Right ventricle myocardium superior (tissue), 1 donor: Measurements from ENCODE around the gene GPR87. TPM values are rescaled to one million over a fixed set of nuclear protein-coding genes. Genes with fewer than 3 reads are reported as not detected.

Source experiments
- ATAC-seq: fragments of 200-7000 bp; cut with Tn5 transposase; one replicate; pipeline ENCODE4 v1.9.1; 2020; ENCODE audit warnings: mild to moderate bottlenecking; ENCODE audit not compliant: poor library complexity
- DNase-seq: peaks from one replicate; pipeline ENCODE4 v3.0.0-alpha.2; 2020
- intact Hi-C: fragments of 100-400 bp; cut with DNase I; formaldehyde crosslinking; loops from one replicate; pipeline ENCODE4 v1.11.2; 2022
- total RNA-seq: library from RNA; stranded (reverse); fragmentation: NEBNext Ultra II Directional; extraction: Animal tissue kit (Norgen Biotek cat#: 25700); gene quantifications from one replicate; pipeline ENCODE4 v1.2.1, GENCODE V29; 2021
- donor health status: DM: no; HTN: yes; CAD: no; lungs with severe emphysema.

GPR87 gene
- total RNA-seq, 1 donor from 2014 or later: not detected

DNA sequence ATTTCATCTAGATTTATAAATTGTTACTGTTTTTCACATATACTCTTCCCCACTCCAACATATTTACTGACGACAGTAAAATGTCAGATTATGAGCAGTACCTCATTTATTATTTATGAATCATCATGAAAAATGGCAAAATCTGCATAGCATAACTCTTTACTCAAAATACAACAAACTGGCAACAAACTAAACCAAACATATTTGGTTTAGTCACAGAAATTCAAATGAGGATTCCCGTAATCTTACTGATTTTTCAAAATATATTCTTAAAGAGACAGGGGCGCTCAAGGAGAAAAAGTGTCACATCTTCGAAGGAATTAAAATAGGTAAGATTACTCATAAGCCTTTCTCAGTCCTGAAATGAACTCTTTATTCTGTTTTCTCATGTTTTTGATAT lies 3.0 kb upstream of the GPR87 start:
- DNase-seq: no peak
- ATAC-seq: no peak
- intact Hi-C loops: no loop called here

DNA sequence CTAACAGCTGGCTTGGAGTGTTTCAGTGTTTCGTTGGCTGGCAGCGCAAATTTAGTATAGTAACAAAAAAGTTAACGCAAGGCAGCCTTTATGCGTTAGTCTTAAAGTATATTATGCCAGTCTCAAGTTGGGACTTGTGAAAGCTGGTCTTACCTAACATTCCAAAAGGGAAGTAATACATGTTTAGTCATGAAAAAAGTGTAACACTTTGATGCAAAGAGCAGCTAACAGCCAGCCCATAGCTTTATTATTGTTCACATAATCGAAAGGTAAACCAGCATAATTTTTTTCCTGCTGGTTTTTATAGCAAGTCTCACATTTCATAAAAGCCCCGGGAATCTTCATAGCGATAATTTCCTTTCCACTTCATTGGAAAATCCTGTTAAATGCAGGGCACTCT lies 2.4 kb upstream of the GPR87 start:
- ATAC-seq (no peak), DNase-seq (no peak)
- intact Hi-C loops: no loop called here

DNA sequence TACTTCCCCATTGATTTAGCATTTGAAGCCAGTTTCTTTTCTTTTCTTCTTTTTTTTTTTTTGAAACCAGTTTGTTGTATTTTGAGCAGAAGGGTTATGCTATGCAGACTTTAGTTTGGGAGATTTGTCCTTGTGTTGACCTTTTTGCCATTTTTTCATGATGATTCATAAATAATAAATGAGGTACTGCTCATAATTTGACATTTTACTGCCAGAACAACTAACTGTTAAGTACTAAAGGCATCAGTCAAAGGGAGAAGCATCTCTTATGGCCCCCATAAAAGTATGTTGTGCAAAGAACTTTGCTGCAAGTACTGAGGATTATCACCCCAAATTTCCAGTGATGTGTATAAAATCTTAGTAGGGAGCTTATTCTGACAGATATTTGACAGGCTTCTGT lies 1.7 kb upstream of the GPR87 start:
- intact Hi-C loops: no loop called here
- DNase-seq (no peak), ATAC-seq (no peak)

DNA sequence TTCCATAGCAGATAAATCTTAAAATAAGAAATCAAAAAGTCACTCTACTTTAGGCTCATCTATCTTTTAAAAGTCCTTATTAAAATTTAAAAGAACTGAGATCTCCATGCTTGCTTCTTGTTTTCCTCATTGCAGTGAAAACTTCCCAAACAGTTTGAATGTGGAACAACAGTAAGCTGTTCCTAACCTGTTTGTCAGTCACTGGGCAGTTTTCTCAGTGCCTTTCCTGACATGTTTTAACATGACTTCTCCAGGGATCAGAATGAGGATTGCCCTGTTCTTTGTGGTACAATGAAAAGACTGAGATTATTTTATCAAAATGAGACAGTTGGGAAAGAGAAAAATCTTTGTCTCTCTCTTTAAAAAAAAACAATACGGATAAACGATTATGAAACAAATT lies 774 bp downstream of the GPR87 start:
- DNase-seq (no peak), ATAC-seq (no peak)
- intact Hi-C loops: no loop called here

DNA sequence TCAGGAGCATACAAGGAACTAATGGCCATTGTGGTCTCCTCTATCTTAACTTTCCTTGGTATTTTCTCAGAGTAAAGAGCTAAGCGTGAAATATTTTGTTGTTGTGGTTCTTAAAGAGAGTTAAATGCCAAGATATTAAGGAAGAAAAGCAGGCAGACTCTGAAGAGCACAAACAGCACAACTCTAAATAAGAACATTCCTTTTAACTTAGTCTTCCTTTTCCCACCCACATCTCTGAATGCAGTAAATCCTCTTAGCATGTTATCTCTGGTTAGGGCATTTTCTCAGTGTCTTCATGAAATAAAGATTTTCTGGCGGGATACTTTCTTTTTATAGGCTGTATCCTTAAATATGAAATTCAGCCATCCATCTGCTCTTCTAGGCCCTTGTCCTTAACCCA lies 1.5 kb downstream of the GPR87 start:
- intact Hi-C loops: no loop called here
- ATAC-seq: no peak
- DNase-seq: no peak

DNA sequence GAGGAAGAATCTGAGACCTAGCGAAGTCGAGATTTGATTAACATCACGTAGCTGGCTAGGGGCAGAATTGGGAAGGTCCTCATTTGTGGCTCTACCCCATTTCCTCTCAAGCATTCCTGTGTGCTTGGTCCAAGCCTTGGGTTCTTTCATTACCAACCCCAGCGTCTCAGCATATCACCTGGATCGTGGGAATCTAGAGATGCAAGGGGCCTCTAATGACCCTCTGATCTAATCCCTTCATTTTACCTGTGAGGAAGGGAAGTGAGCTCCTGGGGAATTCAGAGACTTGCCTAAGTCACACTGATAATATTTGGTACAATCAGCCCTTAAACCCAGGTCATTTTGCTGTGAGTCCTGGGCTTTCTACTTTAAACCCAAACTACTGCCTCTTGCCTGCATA lies 2.0 kb downstream of the GPR87 start:
- ATAC-seq: no peak
- DNase-seq: no peak
- intact Hi-C loops: no loop called here

DNA sequence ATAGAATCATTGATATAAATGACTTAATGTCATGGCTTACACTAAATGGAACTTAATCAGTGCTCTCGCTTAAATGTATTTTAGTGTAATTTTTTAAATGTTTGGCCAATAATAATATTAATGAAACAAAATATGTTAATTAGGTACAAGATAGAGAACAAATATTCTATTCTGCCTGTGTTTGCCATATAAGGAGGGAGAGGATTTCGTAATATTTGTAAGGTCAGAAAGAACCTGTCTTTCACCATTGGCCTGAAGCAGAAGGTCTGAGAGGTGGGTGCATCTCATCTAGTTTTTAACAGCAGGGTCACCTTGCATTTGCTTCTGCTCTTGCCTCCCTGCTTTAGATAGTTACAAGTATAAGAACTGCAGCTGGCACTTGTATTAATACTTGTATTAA lies 2.5 kb downstream of the GPR87 start:
- ATAC-seq: no peak
- no peak for DNase-seq
- intact Hi-C loops: no loop called here

DNA sequence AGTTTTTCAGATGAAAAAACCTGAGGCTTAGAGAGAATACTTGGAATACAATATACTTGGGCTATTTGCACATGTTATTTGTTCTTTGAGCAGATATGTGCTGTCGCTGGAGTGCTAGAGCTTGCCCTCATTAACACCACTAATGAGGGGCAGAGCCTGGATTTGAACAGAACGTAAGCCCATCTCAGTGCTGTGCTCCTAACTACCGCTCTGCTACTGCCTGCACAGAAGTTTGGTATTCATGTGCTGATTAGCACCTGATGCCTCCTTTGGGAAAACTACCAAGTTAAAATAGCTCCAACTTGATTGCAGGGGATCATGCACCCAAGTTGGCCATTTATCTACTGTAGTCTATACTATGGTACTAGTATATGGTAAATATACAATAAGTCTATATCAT lies 3.6 kb downstream of the GPR87 start:
- no peak for ATAC-seq
- intact Hi-C loops: no loop called here

DNA sequence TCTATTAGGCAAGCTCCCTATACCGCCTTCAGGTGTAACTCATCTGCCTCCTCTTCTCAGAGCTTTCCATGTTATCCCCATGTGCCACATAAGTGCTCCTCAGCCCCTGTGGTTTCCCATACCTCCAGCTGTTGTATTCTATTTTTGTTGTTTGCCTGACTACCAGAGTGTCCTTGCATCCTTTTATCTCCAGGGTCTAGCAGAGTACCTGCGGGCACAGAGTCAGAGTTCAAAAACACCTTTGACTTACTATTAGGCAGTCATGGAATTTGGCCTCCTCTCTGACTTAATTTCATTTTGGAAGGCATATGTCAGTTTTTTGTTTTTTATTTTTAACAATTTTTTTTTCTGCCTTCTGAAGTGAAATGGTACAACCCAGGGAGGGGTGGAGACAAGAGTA lies 7.1 kb downstream of the GPR87 start:
- intact Hi-C loops: no loop called here
- no peak for DNase-seq

More for the DNA sequence above, 3.6 kb downstream of the GPR87 start:
- DNase-seq: no peak

DNA sequence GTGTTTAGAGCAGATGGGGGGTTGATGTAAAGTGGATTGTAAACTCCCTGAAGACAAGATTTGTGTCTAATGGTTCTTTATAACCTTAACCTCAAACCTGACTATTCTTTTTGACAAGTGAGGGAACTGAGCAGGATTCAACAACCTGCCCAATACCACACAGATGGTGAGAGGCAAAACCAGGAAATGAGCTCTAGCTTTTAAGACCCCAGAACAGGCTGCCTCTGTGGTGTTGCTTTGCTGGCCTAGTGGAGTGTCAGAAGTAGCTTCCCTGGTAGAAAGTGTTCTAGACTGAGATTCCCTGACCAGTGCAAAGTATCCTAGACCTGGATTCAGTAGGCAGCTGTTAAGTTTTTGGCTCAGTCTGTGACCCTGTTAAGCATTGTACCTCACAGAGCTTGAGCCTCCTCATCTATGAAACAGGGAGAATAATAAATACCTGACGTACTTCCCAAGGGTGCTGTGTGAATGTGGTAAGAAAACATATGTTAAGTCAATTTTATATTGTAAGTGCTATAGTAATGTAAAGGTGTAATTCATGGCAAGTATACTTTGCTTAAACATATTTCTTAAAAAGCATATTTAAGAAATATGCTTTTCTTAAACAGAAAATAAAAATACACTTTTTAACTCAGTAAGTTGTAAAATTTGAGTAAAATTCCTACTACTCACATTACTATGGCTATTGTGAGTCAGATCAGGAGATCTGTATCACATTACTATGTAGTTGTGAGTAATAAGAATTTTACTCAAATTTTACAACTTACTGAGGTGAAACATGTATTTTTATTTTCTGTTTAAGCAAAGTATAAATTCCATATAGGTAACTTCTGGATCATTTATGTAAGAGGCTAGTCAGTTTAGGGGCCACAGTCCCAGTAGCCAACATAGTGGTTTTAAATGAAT lies 8.8 kb downstream of the GPR87 start:
- DNase-seq (no peak), ATAC-seq (no peak)
- intact Hi-C loops: no loop called here

More for the DNA sequence above, 7.1 kb downstream of the GPR87 start:
- no peak for ATAC-seq

DNA sequence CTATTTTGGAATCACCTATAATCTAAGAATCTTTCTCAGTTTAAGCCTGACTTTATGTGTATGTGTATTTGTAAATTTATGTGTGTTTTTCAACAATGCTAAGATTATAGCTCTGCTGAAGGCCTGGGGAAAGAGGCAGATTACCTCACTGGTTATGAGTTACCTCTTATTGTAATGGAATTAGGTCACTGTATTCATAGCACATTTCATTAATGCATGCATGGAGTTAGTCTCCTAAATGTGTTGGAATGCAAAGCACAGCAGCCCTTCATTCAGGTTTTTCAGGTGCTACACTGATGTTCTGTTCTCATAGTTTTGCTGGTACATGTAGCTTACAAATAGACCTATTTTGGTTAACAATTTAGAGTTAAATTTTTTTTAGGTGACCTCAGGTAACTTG lies 9.5 kb downstream of the GPR87 start:
- DNase-seq: no peak
- ATAC-seq: no peak
- intact Hi-C loops: no loop called here

DNA sequence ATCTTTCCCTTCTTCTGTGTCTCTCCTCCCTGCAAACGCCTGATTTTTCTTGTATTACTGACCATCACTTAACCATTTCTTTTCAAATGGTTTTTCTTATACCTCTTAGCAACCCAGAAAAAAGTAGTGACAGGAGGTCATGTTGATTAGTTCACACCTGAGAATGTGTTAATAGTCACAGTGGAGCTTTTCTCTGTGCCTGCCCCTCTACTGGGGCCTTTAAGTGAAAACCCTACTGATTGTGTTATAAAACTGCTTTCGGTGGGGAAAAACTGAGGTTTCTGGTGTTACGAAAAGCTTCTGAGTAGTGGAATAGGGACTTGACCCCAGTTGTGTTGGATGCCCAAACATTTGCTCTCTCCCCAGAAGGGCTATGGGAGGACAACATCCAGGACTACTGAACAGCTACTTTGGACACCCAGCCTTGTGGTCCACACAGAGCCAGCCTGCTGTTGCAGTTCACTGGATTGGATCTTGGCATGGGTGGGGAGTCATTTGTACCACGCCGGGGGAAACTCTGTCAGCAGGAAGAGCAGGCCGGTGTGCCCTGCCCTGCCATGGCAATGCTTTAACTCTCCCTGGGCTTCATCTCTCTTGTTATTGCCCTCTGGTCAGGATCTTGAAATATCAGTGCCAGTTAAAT lies 10.3 kb downstream of the GPR87 start:
- no peak for ATAC-seq
- DNase-seq: no peak
- intact Hi-C loops: no loop called here

DNA sequence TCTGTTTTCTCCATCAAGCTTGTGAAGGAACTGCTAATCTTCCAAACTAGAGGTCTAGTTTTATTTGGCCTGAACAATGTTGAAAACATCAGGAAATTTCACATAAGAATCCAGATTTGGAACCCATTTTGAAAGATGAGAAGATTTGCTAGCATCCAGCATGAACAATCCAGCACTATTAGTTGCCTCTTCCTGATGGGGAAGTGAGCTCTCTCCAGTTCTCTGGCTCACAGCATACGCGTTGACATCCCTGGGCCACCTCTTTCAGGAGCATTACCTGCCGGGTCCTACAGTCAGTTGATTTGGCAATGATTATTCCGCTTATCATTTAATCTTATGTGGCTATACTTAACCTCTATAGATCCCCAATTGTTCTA lies 10.9 kb downstream of the GPR87 start:
- ATAC-seq: no peak
- intact Hi-C loops: no loop called here
- no peak for DNase-seq

DNA sequence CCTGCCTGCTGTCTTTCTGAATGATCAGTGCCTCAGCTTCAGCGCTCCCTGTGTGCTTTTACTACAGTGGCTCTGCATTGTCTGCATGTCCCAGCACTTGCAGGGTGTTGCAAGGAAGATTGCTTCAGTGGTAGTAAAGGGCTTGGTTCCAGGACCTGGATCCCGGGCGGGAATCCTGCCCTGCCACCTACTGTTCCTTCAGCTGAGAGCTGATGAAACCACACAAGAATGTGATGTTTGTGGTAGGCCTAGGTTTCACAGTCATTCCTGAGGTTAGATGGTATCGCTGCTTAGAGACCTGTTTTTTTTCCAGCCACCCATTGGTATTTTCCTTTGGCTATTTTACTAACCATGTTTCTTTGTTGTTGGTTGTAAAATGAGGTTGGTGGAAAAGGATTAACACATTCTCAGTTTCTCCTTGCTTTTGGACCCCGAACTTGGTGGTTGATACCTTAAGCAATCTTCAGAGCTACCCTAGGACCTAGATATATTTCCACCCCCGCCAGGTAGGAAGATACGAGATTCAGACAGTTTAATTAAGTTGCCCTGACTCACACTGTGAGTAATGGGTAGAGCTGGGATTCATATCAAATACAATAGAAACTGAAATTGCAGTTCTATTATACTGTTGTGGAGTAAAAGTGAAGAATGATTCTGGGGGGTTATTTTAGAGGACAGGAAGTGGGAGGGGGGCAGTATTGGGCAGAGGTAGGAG lies 11.4 kb downstream of the GPR87 start:
- ATAC-seq (peak; percentile 41), DNase-seq (peak; percentile 50)
- intact Hi-C loops: no loop called here

DNA sequence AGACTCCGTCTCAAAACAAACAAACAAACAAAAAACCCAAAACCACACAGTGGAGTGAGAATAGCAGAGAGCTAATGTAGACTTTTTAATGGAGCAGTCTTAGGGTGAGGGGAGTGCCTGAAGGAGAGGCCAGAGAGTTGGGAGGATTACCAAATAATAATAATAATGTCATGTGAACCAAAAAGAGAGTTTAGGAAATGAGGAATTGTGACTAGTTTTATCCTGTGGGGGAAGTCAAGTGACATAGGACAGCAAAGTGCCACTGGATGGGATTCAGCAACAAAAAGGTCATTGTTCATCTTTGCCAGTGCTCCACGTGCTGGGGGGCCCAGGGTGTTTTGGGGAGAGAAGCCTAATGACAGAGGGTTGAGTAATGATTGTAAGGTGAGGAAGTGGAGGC lies 12.9 kb downstream of the GPR87 start:
- no peak for ATAC-seq
- DNase-seq: no peak
- intact Hi-C loops: no loop called here

DNA sequence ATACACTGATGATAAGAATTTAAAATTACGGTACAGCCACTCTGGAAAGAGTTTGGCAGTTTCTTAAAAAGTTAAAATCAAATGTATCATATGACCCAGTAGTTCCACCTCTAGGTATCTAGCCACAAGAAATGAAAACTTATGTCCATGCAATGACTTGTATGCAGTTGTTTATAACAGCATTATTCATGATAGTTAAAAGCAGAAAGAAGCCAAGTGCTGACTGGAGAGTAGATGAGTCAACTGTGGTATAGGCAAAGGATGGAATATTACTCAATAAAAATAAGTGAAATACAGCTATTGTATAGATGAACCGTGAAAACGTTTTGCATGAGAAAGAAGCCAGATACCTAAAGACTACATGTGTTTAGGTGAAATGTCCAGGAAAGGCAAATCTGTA lies 14.8 kb downstream of the GPR87 start:
- ATAC-seq (no peak), DNase-seq (no peak)
- intact Hi-C loops: no loop called here

DNA sequence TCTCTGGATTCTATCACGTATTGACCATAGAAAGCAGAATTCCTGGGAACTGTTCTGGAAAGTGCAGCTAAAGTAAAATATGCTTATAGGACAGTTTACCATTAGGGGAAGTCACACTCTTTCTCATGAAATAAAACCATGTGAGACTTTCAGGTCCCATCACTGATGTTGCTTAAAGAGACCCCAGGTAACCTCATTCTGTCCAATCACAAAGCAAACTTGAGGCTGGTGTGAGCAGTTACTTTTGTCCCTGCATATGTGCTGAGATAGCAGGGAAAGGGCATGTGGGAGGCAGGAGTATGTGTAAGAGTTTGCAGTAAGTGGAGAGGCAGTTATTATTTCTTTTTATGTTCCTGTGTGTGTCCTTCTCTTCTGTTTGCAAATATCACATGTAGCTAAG lies 16.1 kb downstream of the GPR87 start:
- DNase-seq (no peak), ATAC-seq (no peak)
- intact Hi-C loops: no loop called here

DNA sequence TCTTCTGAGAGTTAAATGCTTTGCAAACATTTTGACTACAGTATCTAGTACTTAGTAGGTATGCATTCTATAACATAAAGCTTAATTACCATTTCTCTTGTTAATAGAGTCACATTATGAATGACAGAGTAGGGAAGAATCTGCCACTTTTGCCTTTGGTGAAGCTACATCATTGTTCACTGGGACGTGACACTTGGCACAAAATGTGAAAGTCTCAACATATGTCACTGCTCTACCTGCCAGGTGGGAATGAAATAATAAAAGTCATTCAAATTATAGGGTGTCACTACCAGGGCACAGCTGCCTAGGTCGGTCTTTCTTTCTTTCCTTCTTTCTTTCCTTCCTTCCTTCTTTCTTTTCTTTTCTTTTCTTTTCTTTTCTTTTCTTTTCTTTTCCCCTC lies 17.6 kb downstream of the GPR87 start:
- intact Hi-C loops: no loop called here
- DNase-seq: no peak
- ATAC-seq: no peak

DNA sequence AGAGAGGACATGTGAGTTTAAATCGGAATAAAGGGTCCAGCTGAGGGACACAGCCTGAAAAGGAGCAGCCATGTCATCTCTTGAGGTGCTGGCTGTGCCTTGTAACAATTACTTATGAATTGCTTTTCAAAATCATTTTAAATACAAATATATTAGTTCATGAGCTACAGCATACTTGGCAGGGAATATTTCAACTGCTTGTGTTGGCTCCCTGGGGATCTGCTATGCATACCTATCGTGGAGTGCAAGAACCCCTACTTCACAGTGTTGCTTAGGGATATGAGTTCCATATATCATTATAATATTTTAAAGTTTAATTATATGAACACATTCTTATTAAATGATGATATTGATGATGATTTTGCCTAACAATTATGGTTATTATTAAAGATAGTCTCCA lies 19.2 kb downstream of the GPR87 start:
- intact Hi-C loops: no loop called here
- no peak for ATAC-seq

DNA sequence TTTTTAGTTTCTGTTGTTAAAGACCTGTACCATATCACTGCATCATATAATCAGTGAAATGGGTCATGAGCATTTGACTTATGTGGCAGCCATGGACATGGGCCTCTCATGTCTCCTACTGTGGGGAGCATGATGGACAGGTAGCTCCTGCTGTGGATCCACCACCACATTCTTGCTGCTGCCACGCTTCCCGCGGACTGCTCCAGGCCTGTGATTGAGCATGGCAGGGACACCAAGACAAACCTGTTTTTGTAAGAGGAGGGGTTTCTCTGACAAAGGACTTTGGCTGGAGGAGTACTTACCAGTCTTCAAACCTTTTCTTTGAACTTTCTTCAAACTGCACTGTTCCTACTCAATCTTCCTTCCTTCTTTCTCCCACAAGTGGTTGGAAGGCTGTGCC lies 20.4 kb downstream of the GPR87 start:
- intact Hi-C loops: no loop called here
- no peak for ATAC-seq

More for the DNA sequence above, 19.2 kb downstream of the GPR87 start:
- DNase-seq: no peak

More for the DNA sequence above, 20.4 kb downstream of the GPR87 start:
- DNase-seq: no peak
